IPS-20b (cell line): ENCODE results near the gene OR8B2.
"Not testable (repeated sequence)": the region's sequence is repeated elsewhere in the genome, so short reads cannot be mapped to it uniquely, and the experiment has no call there.

Source experiments
- H3K27ac ChIP-seq: one replicate; pipeline ENCODE4 v1.5.1; 2013; ENCODE audit warnings: low read length
- H3K27me3 ChIP-seq: 2 replicates; pipeline ENCODE4 v1.6.1; 2013; ENCODE audit warnings: mild to moderate bottlenecking, low read length, inconsistent platforms; ENCODE audit not compliant: insufficient read depth
- H3K36me3 ChIP-seq: 2 replicates; pipeline ENCODE4 v1.6.1; 2013; ENCODE audit warnings: low read depth, mild to moderate bottlenecking, inconsistent platforms, low read length, moderate library complexity; ENCODE audit not compliant: insufficient read depth
- H3K4me1 ChIP-seq: 2 replicates; pipeline ENCODE4 v1.6.1; 2013; ENCODE audit warnings: mild to moderate bottlenecking, control low read depth, inconsistent platforms, low read length, moderate library complexity; ENCODE audit not compliant: insufficient read depth
- H3K4me3 ChIP-seq: 2 replicates; pipeline ENCODE4 v1.5.1; 2013; ENCODE audit warnings: mild to moderate bottlenecking, low read length, inconsistent platforms
- H3K9ac ChIP-seq: 2 replicates; pipeline ENCODE4 v1.6.1; 2013; ENCODE audit warnings: low read depth, mild to moderate bottlenecking, inconsistent platforms, low read length, moderate library complexity
- H3K9me3 ChIP-seq: 2 replicates; pipeline ENCODE4 v1.6.1; 2013; ENCODE audit warnings: mild to moderate bottlenecking, low read depth, low read length, inconsistent platforms; ENCODE audit not compliant: insufficient read depth

The OR8B2 gene

DNA sequence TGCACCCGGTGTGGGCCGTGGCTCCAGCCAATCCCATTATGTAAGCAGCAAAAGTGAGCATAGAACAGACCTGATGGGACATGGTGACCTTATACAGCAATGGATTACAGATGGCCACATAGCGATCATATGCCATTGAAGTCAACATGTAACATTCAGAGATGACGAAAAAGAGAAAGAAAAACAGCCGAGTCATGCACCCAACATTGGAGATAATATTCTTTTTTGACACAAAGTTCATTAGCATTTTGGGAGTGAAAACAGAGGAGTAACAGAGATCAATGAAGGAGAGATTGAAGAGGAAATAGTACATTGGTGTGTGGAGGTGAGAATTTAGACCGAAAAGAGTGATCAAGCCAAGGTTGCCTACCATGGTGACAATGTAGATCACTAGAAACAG, 1.4 kb downstream of the OR8B2 start:
- H3K27me3 ChIP-seq, H3K36me3 ChIP-seq, H3K9me3 ChIP-seq, H3K4me1 ChIP-seq, H3K4me3 ChIP-seq, H3K27ac ChIP-seq, H3K9ac ChIP-seq: not testable (repeated sequence)

- H3K9me3 ChIP-seq = no peaks in the 10 kb centered on the region
- H3K4me1 ChIP-seq = no peaks in the 10 kb centered on the region
- H3K27me3 ChIP-seq = no peaks in the 10 kb centered on the region
- H3K9ac ChIP-seq = no peak overlapping the region
- no peaks in the 10 kb centered on the region for H3K36me3 ChIP-seq
- H3K27ac ChIP-seq = no peak overlapping the region
- H3K4me3 ChIP-seq = no peak overlapping the region
These were observed 3.7 kb downstream of the OR8B2 start for GRCh38 chr11:124380585-124380984.

DNA sequence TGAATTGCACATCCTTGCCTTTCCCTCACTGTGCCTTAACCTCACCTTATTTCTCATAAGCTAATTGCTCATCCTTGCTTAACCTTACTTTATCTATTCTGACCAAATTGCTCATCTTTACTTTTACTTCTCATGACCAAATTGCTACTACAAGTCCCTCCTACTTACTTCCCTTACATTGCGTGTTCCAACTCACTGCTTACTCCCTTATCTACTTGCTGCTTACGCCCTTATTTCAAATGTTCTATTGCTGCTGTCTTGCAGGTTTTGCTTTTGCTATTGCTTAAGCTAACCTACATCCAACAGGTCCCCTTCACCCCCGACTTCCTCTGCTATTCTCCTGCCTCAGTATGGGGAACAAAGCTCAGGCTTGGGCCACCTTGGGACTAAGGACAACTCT, 8.0 kb downstream of the OR8B2 start:
- Histone ChIP-seq H3K4me3 (no peak overlapping the region), H3K9me3 (no peaks in the 10 kb centered on the region; the same call in 1 of the 2 replicates), H3K4me1 (no peaks in the 10 kb centered on the region), H3K36me3 (no peaks in the 10 kb centered on the region), H3K9ac (no peak overlapping the region), H3K27ac (no peak overlapping the region), H3K27me3 (no peaks in the 10 kb centered on the region)

DNA sequence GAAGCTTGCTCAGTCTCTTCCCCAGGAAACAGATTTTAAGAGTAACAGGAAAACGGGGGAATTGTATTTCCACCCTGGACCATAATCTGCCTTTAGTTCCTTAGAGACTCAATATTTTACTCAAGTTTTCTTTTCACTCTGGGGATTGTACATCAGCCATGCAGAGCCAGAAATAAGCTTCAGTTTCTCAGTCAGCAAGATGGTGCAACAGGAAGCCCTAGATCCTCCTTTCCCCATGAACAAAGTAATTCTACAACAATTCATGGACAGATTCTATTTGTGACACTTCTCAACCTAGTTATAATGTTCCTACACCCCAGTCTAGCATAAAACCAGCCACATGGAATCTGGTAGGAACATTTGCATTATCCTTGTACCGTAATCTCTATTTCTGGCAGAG, 24.7 kb downstream of the OR8B2 start:
- Histone ChIP-seq H3K9me3 (no peaks in the 10 kb centered on the region), H3K27me3 (no peaks in the 10 kb centered on the region), H3K4me1 (no peaks in the 10 kb centered on the region), H3K36me3 (no peaks in the 10 kb centered on the region), H3K27ac (no peak overlapping the region), H3K9ac (no peak overlapping the region), H3K4me3 (no peak overlapping the region)

- Histone ChIP-seq H3K27ac (no peak overlapping the region), H3K36me3 (no peaks in the 10 kb centered on the region), H3K27me3 (no peaks in the 10 kb centered on the region), H3K9me3 (no peaks in the 10 kb centered on the region), H3K4me3 (no peak overlapping the region), H3K9ac (no peak overlapping the region), H3K4me1 (no peaks in the 10 kb centered on the region)
These were observed 37.9 kb downstream of the OR8B2 start for GRCh38 chr11:124346311-124346955.

DNA sequence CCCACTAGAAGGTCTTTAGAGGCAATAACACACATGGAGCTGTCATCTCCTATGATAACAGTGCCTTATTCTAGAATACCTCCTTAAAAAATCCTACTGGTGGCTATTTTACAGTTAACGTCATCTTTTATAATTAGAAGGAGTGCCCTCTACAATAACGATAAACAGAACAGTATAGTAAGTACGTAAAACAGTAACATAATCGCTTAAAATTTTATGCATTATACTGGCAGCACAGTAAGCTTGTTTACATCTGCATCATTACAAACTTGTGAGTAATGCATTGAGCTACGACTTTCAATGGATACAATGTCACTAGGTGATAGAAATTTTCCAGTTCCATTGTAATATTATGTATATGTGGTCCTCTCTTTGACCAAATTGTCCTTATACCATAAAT, 40.0 kb downstream of the OR8B2 start:
- H3K27ac ChIP-seq = no peak overlapping the region
- no peaks in the 10 kb centered on the region for H3K9me3 ChIP-seq
- H3K9ac ChIP-seq = no peak overlapping the region
- H3K4me1 ChIP-seq = no peaks in the 10 kb centered on the region
- no peaks in the 10 kb centered on the region for H3K27me3 ChIP-seq
- H3K4me3 ChIP-seq = no peak overlapping the region
- H3K36me3 ChIP-seq = no peaks in the 10 kb centered on the region

GRCh38 chr11:124340142-124340447, 44.2 kb downstream of the OR8B2 start:
- Histone ChIP-seq H3K9ac (no peak overlapping the region), H3K27me3 (no peaks in the 10 kb centered on the region), H3K4me3 (no peak overlapping the region), H3K9me3 (no peaks in the 10 kb centered on the region), H3K36me3 (no peaks in the 10 kb centered on the region), H3K4me1 (no peaks in the 10 kb centered on the region), H3K27ac (no peak overlapping the region)

GRCh38 chr11:124339396-124340141, 44.7 kb downstream of the OR8B2 start:
- H3K27me3 ChIP-seq = no peaks in the 10 kb centered on the region
- H3K27ac ChIP-seq = no peak overlapping the region
- H3K36me3 ChIP-seq = no peaks in the 10 kb centered on the region
- no peak overlapping the region for H3K4me3 ChIP-seq
- H3K9me3 ChIP-seq = no peaks in the 10 kb centered on the region
- no peaks in the 10 kb centered on the region for H3K4me1 ChIP-seq
- no peak overlapping the region for H3K9ac ChIP-seq
